ENCODE measurements around the gene PIPOX.

The PIPOX gene, protein sequence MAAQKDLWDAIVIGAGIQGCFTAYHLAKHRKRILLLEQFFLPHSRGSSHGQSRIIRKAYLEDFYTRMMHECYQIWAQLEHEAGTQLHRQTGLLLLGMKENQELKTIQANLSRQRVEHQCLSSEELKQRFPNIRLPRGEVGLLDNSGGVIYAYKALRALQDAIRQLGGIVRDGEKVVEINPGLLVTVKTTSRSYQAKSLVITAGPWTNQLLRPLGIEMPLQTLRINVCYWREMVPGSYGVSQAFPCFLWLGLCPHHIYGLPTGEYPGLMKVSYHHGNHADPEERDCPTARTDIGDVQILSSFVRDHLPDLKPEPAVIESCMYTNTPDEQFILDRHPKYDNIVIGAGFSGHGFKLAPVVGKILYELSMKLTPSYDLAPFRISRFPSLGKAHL

DNA sequence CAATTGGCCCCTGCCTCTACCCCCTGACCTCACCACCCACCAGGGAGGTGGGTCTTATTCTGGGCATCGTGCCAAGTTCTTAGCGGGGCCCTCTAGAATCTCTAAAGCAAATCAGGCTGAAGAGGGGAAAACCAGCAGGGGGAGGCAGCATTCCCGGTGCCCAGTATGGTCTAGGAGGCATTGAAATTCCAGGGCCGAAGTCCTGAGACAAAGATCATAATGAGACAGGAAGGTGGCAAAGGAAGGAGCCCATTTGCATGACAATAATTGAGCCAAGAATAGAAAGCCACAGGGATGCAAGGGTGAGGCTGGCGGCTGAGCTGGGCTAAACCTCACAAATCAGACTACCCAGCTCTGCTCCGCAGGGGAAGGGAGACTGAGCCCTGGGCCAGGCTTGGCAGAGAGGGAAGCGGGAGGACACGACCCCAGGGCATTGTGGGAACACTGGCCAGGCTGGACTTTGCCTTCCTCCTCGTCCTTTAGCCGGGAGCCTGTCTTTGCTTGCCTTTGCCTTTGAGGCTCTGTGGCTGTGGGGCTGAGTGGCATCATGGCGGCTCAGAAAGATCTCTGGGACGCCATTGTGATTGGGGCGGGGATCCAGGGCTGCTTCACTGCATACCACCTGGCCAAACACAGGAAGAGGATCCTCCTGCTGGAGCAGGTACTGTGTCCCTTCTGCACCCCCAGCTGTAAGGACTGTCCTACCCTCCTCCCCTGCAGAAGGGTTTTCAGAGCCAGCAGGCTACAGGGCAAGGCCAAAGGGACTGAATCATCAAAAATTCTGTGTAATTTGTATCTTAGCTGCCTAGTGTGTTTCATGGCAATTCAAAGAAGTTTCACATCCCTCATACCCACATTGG is at the start of gene PIPOX:
Gene PIPOX (plus strand): TSS at position 463 of the 860 bp plus-strand sequence. CDS start 85 bp downstream, at position 548.
- DNase-seq = peak; percentile 49

DNA sequence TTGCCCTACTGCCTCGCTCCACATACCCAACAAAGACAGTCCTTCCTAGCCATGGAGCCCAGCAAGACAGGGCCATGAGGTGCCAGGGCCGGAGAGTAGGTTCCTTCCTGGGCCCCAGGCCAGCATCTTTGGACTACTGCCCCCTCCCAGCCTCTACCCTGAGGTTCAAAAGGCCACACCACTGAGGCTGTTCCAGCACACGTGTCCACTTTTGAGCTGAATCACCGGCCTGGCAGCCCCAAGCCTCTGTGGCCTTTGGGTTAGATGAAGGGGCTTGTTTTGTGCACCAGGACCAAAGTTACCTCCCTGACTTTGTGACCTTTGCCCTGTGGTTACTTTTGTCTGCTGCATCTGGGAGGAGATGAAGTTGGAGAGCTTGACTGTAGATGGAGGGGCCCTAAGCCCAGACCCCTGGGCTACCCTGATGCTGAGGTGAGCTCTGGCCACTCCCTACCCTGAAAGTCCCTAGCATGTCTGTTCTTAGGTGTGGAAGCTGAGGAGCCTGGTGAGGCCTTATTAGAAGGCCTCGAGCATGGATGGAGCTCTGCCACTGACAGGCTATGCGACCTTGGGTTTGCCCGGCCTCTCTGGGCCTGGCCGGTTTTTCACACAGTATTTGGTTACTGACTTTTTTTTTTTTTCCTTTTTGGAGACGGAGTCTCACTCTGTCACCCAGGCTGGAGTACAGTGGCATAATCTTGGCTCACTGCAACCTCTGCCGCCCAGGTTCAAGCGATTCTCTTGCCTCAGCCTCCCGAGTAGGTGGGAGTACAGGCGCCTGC is 49.1 kb upstream of the PIPOX start:
- no peak for DNase-seq

DNA sequence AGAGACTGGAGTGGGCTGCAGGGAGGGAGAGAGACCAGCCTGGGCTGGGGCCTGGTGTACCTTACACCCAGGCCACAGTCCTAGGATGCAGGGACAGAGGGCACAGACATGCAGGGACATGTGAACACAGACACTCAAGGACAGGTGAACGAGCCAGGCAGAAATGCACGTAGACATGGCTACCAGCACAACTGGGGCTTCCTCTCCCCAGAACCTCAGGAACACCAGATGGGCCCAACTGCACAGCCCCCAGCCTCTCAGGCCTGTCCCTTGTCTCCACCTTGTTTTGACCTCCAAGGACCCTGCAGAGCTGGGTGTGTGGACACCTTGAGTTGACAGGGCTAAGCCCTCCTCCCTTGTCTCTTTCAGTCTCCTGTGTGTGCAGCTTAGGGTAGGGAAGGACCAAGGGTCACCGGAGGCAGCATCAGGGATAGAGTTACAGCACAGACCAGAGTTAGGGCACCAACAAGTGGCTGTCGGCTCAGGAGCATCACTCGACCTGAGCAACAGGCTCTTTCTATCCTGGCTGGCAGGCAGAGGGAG is 46.3 kb upstream of the PIPOX start:
- DNase-seq = no peak

DNA sequence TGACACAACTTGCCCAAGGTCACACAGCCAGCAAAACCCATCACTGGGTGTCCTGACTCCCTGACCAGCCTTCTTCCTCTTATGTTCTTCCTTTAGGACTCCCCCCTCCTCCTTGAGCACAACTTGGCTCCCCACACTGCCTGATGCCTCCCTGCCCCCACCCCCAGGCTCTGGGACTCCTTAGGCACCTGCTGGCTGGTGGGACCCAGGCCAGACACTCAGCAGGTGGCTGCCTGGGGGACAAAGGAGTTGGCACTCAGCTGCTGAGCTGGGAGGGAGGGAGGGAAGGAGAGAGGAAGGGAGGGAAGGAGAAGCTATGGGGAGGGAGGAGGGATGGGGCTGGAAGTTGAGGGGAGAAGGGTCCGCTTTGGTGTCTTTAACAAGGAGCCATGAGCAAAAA is 45.1 kb upstream of the PIPOX start:
- DNase-seq = no peak

DNA sequence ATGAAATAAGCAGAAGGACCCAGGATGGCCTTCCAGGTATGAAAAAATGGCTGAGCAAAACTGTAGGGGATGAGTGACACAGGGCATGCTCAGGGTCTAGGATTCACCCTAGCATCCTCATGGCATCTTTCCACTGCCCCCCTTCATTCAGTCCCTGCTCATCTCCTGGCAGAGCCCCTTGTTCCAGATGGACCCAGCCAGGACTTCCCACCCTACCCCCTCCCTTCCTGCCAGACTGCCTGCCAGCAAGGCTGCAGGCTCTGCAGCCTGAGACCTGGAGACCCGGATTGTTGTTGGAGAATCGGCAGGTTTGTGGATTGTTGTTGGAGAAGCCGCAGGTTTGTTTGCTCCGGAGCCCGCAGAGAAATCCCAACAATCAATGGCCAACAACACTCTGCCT is 43.7 kb upstream of the PIPOX start:
- DNase-seq = no peak

DNA sequence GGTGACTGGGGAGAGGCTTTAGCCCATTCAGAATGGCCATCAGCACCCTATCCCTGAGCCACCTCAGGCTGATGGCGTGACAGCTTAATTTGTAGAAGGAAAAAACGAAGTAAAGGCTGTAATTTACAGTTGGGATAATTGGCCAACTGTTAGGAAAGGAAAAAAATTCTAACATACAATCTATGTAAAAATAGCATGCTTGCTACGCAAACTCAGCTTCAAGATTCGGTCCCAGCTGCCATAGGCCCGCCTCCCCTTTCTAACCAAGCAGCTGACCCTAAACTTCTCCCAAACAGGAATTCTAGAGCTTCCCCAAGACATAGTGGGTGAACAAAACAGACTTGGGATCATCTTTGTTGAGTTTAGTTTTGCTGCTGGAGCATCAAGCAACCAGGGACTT is 42.0 kb upstream of the PIPOX start:
- no peak for DNase-seq

DNA sequence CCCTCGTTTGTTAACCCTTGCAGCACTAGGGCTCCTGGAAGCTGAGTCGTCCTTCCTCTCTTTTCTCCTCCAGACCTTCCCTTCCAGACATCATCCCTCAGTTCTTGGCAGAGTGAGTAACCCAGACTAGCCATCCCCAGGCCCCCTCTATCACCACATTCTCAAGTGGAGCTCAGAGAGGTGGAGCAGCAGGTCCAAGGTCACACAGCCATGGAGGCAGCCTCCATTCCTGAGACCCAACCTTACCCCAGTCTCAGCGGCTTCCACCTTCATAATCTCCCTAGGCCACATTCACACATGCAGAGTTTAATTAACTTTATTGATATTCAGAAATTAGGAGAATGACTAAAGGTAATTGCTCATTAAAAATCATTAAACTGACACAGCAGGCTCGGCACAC is 40.1 kb upstream of the PIPOX start:
- DNase-seq = no peak

DNA sequence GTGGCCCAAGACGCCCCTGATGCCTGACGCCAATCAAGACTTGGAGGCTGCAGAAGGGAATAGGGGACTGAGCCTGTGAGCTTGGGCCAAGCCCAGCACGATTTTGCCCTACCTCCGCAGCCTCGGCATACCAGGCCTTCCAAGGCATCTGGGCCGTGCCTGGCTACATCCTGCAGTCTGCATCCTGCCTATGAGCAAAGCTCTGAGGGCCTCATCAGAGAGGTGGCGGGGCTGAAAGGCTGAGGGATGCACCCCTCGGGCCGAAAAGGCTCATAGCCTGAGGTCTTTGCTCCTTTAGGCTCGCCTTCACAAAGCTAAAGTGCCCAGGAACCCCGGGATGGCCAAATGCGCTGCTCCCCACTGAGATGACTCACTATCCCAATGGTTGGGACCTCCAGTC is 39.7 kb upstream of the PIPOX start:
- no peak for DNase-seq

DNA sequence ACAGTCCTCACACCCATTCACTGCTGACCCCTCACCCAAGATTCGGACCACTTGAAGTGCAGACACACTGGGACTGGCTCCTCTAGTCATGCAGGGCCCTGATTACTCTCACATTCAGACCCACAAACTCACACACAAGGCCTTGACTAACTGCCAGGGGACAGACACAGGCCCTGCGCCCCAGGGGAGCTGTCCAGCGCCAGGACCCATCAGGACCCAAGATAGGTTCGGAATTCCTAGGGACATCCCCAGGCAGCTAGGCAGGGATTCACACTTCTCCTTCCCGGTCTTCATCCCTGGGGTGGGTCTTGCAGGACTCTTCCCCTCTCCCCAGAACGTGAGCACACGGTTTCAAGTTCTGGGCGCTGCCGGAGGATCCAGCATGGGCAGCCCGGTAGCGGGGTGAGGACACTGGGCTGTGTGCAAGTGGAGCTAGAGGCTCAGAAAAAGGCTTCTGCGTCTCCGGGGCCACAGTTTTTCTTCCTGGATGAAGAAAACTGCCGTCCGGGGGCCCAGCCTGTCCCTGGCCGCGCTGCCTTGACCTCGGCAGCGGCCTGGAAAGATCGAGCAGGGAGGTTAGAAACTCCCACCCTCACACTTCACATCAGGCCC is 38.8 kb upstream of the PIPOX start:
- peak; percentile 10 for DNase-seq

DNA sequence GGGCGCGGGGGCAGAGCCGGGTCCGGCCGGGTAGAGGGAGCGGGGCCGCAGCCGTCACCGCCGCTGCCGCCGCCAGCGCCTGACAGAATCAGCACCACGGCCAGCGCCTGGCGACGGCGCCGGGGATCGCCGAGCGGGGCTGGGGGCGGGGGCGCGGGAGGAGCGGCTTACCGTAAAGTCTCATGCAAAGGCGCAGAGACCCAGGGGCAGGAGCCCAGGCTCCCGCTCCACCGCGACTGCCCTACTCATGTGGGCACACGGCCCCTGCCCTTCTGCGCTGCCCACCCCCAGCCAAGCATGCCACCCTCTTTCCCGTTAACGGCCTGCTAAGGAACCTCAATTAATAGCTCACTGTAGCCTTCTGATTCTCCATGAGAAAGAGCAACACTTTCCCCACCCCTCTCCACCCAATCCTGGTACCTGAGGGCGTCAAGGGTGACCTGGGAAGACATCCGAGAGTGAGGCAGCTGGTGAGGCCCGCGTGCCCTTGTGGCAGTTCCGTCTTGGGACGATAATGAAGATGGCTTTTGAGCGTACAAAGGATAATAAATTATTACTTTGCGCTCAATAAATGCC is 36.9 kb upstream of the PIPOX start, which contains the start of gene SEZ6:
Gene SEZ6 (minus strand): TSS at position 98 of the 576 bp plus-strand sequence. CDS start 164 bp downstream, outside the sequence.
- peak; percentile 60 for DNase-seq

DNA sequence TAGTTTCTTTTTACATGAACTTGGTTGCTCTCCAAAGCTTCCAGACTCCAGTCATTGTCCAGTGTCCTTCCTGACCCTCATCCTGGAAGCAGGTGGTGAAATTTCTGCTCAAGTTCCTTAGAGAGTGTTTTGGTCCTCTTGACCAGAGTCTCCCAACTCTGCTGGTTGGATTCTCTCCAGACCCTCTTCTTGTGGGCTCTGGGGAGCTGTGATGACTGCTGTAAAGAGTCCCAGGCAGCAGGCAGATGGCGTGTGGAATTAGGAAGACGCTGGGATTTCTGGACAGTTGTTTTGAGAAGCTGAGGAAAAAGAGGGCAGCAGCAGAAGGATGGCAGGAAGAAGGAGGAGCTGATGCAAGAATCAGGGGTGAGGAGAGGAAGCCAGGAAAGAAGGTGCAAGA is 35.5 kb upstream of the PIPOX start:
- no peak for DNase-seq

DNA sequence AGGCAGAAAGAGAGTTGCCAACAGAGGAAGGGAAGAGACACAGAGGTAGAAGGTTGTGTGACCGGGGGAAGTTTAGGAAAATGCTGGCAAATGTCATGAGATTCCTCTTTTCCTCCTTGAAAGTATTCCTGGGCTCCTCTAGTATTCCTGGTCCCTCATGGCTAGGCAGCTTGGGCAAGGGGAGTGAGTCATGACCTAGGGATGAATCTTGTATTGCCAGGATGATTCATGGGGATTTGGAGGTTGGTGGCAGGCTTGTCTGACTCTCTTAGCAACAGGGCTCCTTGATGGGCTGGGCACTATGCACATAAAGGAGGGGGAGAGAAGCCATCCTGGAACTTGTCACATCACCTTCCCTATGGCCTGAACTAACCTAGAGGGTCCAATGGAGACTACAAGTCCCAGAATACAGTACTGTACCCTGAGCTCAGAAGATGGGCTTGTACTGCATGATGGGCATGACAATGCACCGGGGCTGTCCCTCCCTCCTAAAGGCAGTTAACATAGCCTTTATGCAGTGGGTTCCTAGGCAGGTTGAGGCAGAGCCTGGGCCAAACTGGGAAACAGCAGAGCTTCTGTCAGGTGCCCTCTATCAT is 35.0 kb upstream of the PIPOX start:
- peak; percentile 47 for DNase-seq

DNA sequence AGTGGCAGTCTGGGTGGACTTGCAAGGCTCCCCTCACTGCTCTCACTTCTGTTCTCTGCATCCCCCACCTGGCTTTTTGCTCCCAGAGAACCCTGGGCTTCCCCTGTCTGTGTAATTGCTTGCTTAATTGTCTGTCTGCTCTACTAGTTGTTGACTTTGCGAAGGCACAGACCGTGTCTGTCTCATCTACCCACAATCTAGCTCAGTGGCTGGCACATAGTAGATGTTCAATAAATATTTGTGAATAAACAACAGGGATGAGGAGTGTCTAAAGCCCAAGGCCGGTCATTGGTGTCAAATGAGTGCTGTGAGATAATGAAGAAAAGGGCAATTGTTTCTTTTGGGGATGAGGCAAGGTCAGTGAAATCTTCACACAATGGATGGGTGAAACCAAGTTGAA is 34.4 kb upstream of the PIPOX start:
- no peak for DNase-seq

DNA sequence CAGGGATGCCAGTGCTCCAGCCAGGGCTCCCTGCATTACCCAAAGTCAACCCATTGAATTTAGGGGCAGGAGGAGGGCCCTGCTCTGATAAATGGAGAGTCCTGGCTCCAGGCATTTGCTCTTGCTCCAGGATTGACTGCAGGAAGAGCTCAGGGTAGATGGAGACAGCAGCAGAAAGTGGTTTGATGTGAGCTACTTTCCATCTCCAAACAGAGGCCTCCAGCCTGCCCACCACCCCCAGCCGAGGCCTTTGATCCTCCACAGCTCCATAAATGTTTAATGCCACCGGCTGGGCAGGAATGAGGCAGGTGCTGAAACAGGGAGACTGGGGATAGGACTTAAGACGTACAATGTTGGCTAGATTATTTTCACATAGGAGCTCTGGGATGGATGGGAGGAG is 32.8 kb upstream of the PIPOX start:
- no peak for DNase-seq

DNA sequence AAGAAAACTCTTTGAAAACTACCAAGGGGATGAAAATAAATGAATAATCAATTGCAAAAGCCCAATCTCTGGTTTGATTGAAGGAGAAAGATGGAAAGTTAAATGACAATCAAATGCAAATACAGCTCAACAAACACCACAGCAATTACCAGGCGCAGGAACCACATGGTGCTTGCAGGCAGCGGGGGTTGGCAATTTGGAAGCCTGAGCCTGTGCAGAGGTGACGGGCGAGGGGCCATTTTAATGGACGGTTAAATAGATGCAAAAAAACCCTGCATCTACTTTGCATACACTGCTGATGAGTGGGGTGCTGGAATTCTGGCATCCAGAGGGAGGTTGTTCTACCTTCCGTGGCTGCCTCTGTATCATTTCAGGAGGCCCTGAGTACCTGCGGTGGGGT is 32.4 kb upstream of the PIPOX start:
- no peak for DNase-seq

DNA sequence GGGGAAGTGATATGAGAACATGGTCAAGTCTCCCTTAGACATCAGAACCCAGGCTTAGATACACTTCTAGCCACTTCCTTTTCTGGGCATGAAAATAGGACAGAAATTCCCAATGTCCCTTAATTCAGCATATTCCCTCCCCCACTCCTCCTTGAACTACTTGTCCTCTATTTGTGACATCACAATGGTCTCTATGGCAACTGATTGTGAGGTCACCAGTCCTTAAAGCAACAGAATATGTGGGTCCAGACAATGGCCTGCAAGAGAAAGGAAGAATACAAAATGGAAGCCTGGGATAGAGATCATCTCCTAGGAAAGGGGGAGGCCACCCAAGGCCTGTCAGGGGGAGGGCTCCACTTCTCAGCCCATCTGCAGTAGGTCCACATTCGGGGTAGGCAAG is 30.4 kb upstream of the PIPOX start:
- no peak for DNase-seq

DNA sequence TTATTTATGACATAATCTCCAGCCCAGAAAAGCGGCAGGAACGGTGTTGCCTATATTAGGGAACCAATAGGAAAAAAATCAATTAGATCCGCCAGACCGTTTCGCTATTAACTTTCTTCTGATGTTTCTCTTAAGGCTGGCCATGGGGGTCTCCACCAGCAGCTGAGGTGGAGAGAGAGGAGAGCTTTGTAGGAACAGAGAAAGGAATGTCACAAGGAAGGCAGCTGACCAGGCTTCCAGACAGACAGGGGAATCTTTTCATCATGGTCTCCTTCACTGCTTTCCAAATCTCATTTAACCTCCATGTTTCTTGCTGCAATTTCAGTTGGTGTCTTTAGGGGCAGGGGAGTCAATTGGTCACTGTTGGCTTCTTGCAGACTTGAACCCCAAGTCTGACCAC is 28.2 kb upstream of the PIPOX start:
- no peak for DNase-seq

DNA sequence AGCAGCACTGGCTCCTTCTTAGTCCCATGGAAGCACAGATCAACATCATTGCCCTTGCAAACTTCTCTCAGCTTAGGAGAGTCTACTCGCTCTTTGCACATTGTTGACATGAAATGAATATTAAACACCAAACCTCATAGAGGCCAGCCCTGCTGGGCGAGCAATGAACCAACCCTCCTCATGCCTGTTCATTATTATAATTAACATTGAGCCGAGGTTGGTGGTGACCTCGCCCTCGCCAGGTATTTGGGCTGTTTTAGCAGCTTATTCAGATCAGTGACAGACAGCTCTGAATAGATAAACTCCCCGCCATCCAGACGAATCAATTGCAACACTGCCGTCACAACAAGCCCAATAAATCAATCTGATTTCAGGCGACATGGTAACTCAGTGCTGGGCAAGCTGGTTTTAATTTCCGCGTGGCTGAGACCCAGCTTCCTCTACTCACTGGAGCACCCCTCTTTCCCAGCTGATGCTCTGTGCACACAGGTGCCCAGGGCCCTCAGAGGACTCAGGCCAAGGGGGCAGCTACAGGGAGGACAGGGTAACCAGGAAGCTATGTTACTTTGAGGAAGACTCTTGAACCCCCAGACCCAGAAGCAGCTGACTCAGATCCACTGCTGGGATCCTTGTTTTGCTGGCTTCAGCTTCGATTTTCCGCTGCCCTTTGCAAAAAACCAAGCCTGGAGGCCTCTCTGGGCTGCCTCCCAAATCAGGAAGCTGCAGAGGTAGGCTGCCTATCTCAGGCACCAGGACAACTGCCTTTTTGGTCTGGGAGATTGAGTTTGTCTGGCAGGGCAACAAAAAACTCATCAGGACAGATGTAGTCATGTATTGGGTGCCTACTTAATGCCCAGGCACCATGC is 26.4 kb upstream of the PIPOX start:
- DNase-seq = no peak

DNA sequence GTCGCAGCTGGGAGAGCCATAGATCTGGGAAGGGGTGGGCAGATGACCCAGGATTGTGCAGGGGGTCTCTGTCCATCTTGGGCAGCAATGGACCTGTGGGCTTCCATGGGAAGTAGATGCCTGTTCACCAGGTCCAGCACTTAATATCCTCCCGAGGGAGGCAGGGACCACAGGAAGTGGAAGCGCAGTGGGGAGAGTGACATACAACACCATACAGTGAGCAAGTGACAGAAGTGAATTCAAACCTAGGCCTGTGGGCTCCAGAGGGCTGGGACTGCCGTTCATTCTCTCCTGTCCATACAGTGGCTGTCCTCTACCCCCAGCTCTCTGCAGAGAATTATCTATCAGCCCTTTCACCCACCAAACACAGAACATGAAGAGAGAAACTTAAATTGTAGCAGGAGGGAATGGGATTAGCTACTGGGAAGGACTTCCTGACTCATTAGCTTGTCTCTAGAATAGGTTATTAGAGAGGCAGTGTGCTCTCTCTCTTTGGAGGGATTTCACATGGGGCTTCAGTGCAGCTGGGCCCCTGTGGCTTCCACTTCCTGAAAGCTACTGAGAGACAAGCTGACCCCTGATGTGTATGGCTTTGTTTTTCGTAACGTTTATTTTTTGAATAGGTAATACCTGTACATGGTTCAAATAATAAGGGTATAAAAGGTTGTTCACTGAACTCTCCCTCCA is 24.0 kb upstream of the PIPOX start:
- no peak for DNase-seq

Measured in fibroblast of skin of right quadriceps (primary cell).